GM19240 (cell line): ENCODE data around the gene SLC25A6.
"Not testable (repeated sequence)": the region's sequence is repeated elsewhere in the genome, so short reads cannot be mapped to it uniquely, and the experiment has no call there.

ENCODE experiments used
- DNase-seq: peaks from one replicate; pipeline ENCODE4 v3.0.0; 2011; ENCODE audit warnings: low spot score; ENCODE audit not compliant: insufficient read length

SLC25A6 gene

GRCh38 chrX:1390621-1391369, 1.1 kb downstream of the SLC25A6 start:
- DNase-seq, result no peak

GRCh38 chrX:1389993-1390285, 2.0 kb downstream of the SLC25A6 start:
- no peak for DNase-seq

GRCh38 chrX:1389181-1389992, 2.5 kb downstream of the SLC25A6 start:
- DNase-seq, result no peak

- no peak for DNase-seq
Measured at GRCh38 chrX:1388651-1389050, 3.3 kb downstream of the SLC25A6 start.

GRCh38 chrX:1387141-1387776, 4.7 kb downstream of the SLC25A6 start:
- no peak for DNase-seq

- DNase-seq, result no peak
Measured at GRCh38 chrX:1386338-1387127, 5.4 kb downstream of the SLC25A6 start.

GRCh38 chrX:1385253-1386223, 6.4 kb downstream of the SLC25A6 start:
- no peak for DNase-seq

- DNase-seq, result no peak
Measured at GRCh38 chrX:1384658-1385252, 7.2 kb downstream of the SLC25A6 start.

- DNase-seq, result no peak
Measured at GRCh38 chrX:1380672-1381233, 11.2 kb downstream of the SLC25A6 start.

GRCh38 chrX:1378306-1378759, 13.6 kb downstream of the SLC25A6 start:
- no peak for DNase-seq

- DNase-seq, result no peak
Measured at GRCh38 chrX:1368385-1368698, 23.6 kb downstream of the SLC25A6 start.

GRCh38 chrX:1366363-1366762, 25.6 kb downstream of the SLC25A6 start:
- DNase-seq, result not testable (repeated sequence)

- no peak for DNase-seq
Measured at GRCh38 chrX:1361910-1362309, 30.0 kb downstream of the SLC25A6 start.

GRCh38 chrX:1361275-1361674, 30.6 kb downstream of the SLC25A6 start:
- no peak for DNase-seq

GRCh38 chrX:1360171-1360570, 31.7 kb downstream of the SLC25A6 start:
- no peak for DNase-seq

- DNase-seq, result no peak
Measured at GRCh38 chrX:1359477-1359873, 32.4 kb downstream of the SLC25A6 start.

- DNase-seq, result no peak
Measured at GRCh38 chrX:1358793-1359476, 33.0 kb downstream of the SLC25A6 start.

- DNase-seq, result no peak
Measured at GRCh38 chrX:1357993-1358392, 33.9 kb downstream of the SLC25A6 start.
